ENCODE results near the gene ETFA.

DNA sequence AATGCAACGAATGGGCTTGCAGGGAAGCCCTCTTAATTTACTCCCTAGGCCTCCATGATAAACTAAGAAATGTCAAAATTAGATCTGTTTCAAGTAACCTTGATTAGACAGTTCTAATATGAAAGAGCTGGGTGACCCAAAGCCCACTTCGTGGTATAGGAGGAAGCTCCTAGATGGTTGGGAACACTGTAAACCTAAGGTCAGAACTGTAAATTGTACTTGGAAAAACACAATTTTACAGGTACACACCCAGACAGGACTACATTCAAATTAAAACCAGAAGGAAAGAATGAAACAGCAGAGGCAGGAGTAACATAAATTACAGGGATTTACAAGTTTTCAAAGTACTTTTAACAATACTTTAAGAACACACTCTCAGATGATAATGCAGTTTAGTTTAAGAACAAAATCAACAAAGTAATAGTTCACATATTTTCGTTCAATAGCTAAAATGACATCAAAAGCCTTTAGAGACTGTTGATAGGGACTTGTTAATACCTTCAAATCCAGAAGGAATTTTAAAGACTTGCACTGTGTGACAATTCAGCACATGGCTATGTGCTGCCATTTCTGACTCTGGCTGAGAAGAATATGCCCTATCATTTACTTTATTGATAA is 43.7 kb upstream of the ETFA start:
- no peak for TF ChIP-seq ZFX (IDR thresholded peaks at IDR 0.05; ENCODE audit: borderline replicate concordance)
- TF ChIP-seq, protein P1, sequence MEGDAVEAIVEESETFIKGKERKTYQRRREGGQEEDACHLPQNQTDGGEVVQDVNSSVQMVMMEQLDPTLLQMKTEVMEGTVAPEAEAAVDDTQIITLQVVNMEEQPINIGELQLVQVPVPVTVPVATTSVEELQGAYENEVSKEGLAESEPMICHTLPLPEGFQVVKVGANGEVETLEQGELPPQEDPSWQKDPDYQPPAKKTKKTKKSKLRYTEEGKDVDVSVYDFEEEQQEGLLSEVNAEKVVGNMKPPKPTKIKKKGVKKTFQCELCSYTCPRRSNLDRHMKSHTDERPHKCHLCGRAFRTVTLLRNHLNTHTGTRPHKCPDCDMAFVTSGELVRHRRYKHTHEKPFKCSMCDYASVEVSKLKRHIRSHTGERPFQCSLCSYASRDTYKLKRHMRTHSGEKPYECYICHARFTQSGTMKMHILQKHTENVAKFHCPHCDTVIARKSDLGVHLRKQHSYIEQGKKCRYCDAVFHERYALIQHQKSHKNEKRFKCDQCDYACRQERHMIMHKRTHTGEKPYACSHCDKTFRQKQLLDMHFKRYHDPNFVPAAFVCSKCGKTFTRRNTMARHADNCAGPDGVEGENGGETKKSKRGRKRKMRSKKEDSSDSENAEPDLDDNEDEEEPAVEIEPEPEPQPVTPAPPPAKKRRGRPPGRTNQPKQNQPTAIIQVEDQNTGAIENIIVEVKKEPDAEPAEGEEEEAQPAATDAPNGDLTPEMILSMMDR (IDR thresholded peaks at IDR 0.05), result no peak
